Activated naive CD8-positive, alpha-beta T cell (primary cell): ENCODE measurements around the gene PNPLA3.
A peak's percentile ranks its signal among the peaks of the same experiment; 100 is the strongest.

Experiments used
- H3K27ac Mint-ChIP-seq: one replicate; pipeline ENCODE4 v1.8.0; 2021; ENCODE audit warnings: mixed read lengths
- H3K27me3 Mint-ChIP-seq: one replicate; pipeline ENCODE4 v1.8.0; 2021; ENCODE audit warnings: mixed read lengths
- H3K36me3 Mint-ChIP-seq: one replicate; pipeline ENCODE4 v1.8.0; 2021; ENCODE audit warnings: mixed read lengths
- H3K4me1 Mint-ChIP-seq: one replicate; pipeline ENCODE4 v1.8.0; 2021; ENCODE audit warnings: low read depth, mixed read lengths
- H3K4me3 Mint-ChIP-seq: one replicate; pipeline ENCODE4 v1.8.0; 2021; ENCODE audit warnings: mild to moderate bottlenecking, mixed read lengths
- H3K9me3 Mint-ChIP-seq: one replicate; pipeline ENCODE4 v1.8.0; 2021; ENCODE audit warnings: low read depth, mixed read lengths

PNPLA3 gene

DNA sequence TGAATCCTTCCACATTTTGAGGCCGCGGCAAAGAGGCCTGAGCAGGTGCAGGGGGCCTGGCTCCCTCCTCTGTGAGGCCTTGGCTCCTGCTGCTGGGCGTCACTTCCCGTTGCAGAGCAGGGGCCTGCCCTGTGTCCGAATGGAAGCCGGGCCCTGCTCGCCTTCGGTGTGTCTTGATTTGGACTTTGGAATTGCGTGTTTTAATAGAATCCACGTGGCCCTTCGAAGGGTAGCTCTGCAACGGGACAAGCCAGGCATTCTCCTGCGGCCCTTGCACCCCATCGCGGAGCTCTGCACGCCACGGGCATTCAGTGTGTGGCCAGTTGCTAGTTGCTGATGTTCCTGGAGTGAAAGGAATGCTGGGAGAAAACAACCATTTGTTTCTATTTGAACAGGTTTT lies 57.4 kb downstream of the PNPLA3 start:
- H3K4me3 Mint-ChIP-seq = no peak overlapping the region
- no peaks in the 10 kb centered on the region for H3K4me1 Mint-ChIP-seq
- H3K27me3 Mint-ChIP-seq = no peaks in the 10 kb centered on the region
- H3K36me3 Mint-ChIP-seq = no peaks in the 10 kb centered on the region
- H3K27ac Mint-ChIP-seq = no peak overlapping the region
- H3K9me3 Mint-ChIP-seq = no peaks in the 10 kb centered on the region

DNA sequence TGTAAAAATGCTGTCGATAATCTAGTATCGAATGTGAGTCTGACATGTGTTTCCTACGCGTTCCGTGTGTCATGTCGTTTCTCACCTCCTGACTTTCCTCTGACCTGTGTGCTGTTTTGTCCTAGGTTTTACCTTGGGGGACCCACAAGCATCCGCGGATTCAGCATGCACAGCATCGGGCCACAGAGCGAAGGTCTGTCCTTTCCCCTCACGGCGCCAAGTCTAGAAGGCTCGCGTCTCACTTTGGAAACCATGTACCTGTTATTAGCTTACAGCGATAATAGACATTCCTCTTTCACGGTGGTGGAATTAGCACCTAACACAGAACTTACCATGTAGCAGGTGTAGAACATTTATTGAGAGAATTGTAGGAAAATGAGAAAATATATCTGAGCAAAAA lies 60.2 kb downstream of the PNPLA3 start:
- H3K4me1 Mint-ChIP-seq = no peaks in the 10 kb centered on the region
- no peaks in the 10 kb centered on the region for H3K27me3 Mint-ChIP-seq
- no peaks in the 10 kb centered on the region for H3K9me3 Mint-ChIP-seq
- H3K4me3 Mint-ChIP-seq = no peak overlapping the region
- H3K27ac Mint-ChIP-seq = no peak overlapping the region
- H3K36me3 Mint-ChIP-seq = peaks cover 2% of the 10 kb centered on the region

DNA sequence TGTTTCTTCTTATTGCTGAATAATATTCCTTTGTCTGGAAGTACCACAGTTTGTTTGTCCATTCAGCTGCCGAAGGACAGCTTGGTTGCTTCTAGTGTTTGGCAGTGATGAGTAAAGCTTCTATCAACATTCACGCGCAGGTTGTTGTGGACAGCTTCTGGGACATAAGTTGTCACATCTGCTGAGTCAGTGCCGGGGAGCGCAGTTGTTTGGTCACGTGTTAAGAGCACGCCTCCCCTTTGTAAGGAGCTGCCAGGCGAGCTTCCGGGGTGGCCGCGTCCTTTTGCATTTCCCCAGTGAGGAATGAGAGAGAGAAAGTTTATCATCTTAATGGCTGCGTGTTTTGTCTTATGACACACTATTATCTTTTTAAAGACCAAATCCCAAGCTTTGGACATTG lies 61.9 kb downstream of the PNPLA3 start:
- Mint-ChIP-seq H3K4me3 (no peak overlapping the region), H3K4me1 (no peaks in the 10 kb centered on the region), H3K27ac (no peak overlapping the region), H3K27me3 (no peaks in the 10 kb centered on the region), H3K36me3 (peaks cover 2% of the 10 kb centered on the region), H3K9me3 (no peaks in the 10 kb centered on the region)

- H3K27ac Mint-ChIP-seq = no peak overlapping the region
- H3K4me1 Mint-ChIP-seq = peaks cover 3% of the 10 kb centered on the region
- no peak overlapping the region for H3K4me3 Mint-ChIP-seq
- no peaks in the 10 kb centered on the region for H3K27me3 Mint-ChIP-seq
- H3K9me3 Mint-ChIP-seq = no peaks in the 10 kb centered on the region
- peaks cover 2% of the 10 kb centered on the region for H3K36me3 Mint-ChIP-seq
These were observed 64.7 kb downstream of the PNPLA3 start for GRCh38 chr22:43988116-43988820.

- Mint-ChIP-seq H3K36me3 (peaks cover 7% of the 10 kb centered on the region), H3K9me3 (no peaks in the 10 kb centered on the region), H3K4me1 (peaks cover 3% of the 10 kb centered on the region), H3K4me3 (no peak overlapping the region), H3K27ac (no peak overlapping the region), H3K27me3 (no peaks in the 10 kb centered on the region)
These were observed 65.4 kb downstream of the PNPLA3 start for GRCh38 chr22:43988960-43989359.

- H3K4me1 Mint-ChIP-seq = peaks cover 11% of the 10 kb centered on the region
- no peaks in the 10 kb centered on the region for H3K9me3 Mint-ChIP-seq
- H3K4me3 Mint-ChIP-seq = no peak overlapping the region
- no peaks in the 10 kb centered on the region for H3K27me3 Mint-ChIP-seq
- H3K36me3 Mint-ChIP-seq = peaks cover 9% of the 10 kb centered on the region
- no peak overlapping the region for H3K27ac Mint-ChIP-seq
These were observed 66.4 kb downstream of the PNPLA3 start for GRCh38 chr22:43990044-43990443.

DNA sequence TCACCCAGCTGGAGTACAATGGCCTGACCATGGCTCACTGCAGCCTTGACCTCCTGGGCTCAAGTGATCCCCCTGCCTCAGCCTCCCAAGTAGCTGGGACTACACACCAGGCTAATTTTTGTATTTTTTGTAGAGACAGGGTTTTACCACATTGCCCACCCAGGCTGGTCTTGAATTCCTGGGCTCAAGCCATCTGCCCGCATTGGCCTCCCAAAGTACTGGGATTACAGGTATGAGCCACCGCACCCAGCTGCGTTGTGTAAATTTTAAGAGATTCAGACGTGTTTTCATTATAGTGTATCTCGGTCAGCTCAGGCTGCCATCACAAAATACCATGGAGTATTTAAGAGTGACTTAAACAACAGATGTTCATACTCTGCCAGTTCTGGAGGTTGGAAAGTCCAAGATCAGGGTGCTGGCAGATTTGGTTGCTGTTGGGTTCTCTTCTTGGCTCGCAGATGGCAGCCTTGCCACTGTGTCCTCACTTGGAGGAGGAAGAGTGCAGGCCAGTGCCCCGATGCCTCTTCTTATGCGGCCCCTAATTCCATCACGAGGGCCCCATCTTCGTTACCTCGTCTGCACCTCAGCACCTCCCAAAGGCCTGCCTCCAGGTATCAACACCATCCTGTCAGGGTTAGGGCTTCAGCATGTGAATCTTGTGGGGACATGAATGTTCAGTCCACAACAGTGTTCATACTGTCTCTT lies 67.9 kb downstream of the PNPLA3 start:
- Mint-ChIP-seq H3K36me3 (peaks cover 9% of the 10 kb centered on the region), H3K4me1 (peaks cover 19% of the 10 kb centered on the region), H3K27ac (no peak overlapping the region), H3K9me3 (no peaks in the 10 kb centered on the region), H3K4me3 (no peak overlapping the region), H3K27me3 (no peaks in the 10 kb centered on the region)

DNA sequence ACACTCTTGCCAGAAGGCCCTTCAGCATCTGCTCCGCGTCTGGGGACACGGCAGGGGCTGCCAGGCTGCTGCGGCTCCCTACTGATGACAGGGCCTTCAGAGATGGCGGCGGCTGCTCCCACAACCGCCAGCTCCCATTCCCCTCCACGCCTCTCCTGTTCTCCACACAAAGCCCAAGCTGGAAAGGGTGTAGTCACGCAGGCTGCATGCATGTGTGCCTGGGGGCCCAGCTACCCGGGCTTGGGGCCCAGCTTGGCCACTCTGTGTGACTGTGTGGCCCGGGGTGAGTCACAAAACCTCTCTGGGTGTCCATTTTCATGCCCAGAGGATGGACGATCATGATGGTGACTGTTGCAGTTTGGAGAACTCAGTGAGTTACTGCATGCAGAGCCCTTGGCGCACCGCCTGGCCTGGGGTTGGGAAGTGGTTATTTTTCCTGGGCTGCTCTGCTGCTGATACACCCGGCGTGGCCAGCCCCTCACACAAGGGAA lies 68.8 kb downstream of the PNPLA3 start:
- H3K4me1 Mint-ChIP-seq = peaks cover 26% of the 10 kb centered on the region
- H3K27me3 Mint-ChIP-seq = no peaks in the 10 kb centered on the region
- no peak overlapping the region for H3K27ac Mint-ChIP-seq
- no peak overlapping the region for H3K4me3 Mint-ChIP-seq
- no peaks in the 10 kb centered on the region for H3K9me3 Mint-ChIP-seq
- peaks cover 9% of the 10 kb centered on the region for H3K36me3 Mint-ChIP-seq

- peaks cover 8% of the 10 kb centered on the region for H3K36me3 Mint-ChIP-seq
- H3K4me3 Mint-ChIP-seq = no peak overlapping the region
These were observed 69.6 kb downstream of the PNPLA3 start for GRCh38 chr22:43993072-43993760.

GRCh38 chr22:43994006-43994405 lies 70.4 kb downstream of the PNPLA3 start:
- no peak overlapping the region for H3K4me3 Mint-ChIP-seq
- H3K9me3 Mint-ChIP-seq = no peaks in the 10 kb centered on the region
- no peak overlapping the region for H3K27ac Mint-ChIP-seq
- peaks cover 29% of the 10 kb centered on the region for H3K4me1 Mint-ChIP-seq
- no peaks in the 10 kb centered on the region for H3K27me3 Mint-ChIP-seq
- H3K36me3 Mint-ChIP-seq = peaks cover 9% of the 10 kb centered on the region

More at GRCh38 chr22:43993072-43993760, 69.6 kb downstream of the PNPLA3 start:
- H3K9me3 Mint-ChIP-seq = no peaks in the 10 kb centered on the region
- peak overlapping the region; percentile 41 for H3K27ac Mint-ChIP-seq
- H3K27me3 Mint-ChIP-seq = no peaks in the 10 kb centered on the region
- peaks cover 29% of the 10 kb centered on the region for H3K4me1 Mint-ChIP-seq

GRCh38 chr22:43994416-43994815 lies 70.8 kb downstream of the PNPLA3 start:
- peaks cover 29% of the 10 kb centered on the region for H3K4me1 Mint-ChIP-seq
- no peaks in the 10 kb centered on the region for H3K27me3 Mint-ChIP-seq
- H3K4me3 Mint-ChIP-seq = no peak overlapping the region
- H3K36me3 Mint-ChIP-seq = peaks cover 10% of the 10 kb centered on the region
- H3K27ac Mint-ChIP-seq = peak overlapping the region; percentile 77
- H3K9me3 Mint-ChIP-seq = no peaks in the 10 kb centered on the region

- peak overlapping the region; percentile 69 for H3K27ac Mint-ChIP-seq
- no peaks in the 10 kb centered on the region for H3K27me3 Mint-ChIP-seq
- peaks cover 10% of the 10 kb centered on the region for H3K36me3 Mint-ChIP-seq
- H3K4me3 Mint-ChIP-seq = peak overlapping the region; percentile 89
- H3K9me3 Mint-ChIP-seq = no peaks in the 10 kb centered on the region
- H3K4me1 Mint-ChIP-seq = peaks cover 29% of the 10 kb centered on the region
These were observed 71.6 kb downstream of the PNPLA3 start for GRCh38 chr22:43995057-43995685.

GRCh38 chr22:43995798-43996169 lies 72.2 kb downstream of the PNPLA3 start:
- Mint-ChIP-seq H3K9me3 (no peaks in the 10 kb centered on the region), H3K36me3 (peaks cover 12% of the 10 kb centered on the region), H3K27ac (peak overlapping the region; percentile 92), H3K4me3 (peak overlapping the region; percentile 89), H3K27me3 (no peaks in the 10 kb centered on the region), H3K4me1 (peaks cover 29% of the 10 kb centered on the region)

GRCh38 chr22:43996170-43996980 lies 72.8 kb downstream of the PNPLA3 start:
- H3K27me3 Mint-ChIP-seq = no peaks in the 10 kb centered on the region

More at GRCh38 chr22:43996170-43996980, 72.8 kb downstream of the PNPLA3 start:
- peak overlapping the region; percentile 92 for H3K27ac Mint-ChIP-seq
- no peaks in the 10 kb centered on the region for H3K9me3 Mint-ChIP-seq
- peaks cover 29% of the 10 kb centered on the region for H3K4me1 Mint-ChIP-seq
- H3K36me3 Mint-ChIP-seq = peaks cover 12% of the 10 kb centered on the region
- peak overlapping the region; percentile 89 for H3K4me3 Mint-ChIP-seq
